Trophoblast cell (in vitro differentiated cells and primary cell): ENCODE data around the gene TNFRSF21.

Experiments
- DNase-seq, 2 donors: peaks; one replicate each; pipeline ENCODE4 v3.0.0-alpha.2; 2016
- H2AFZ ChIP-seq: 2 replicates; pipeline ENCODE4 v1.6.1; 2013; ENCODE audit warnings: low read length, moderate library complexity, mild to moderate bottlenecking; ENCODE audit not compliant: insufficient read depth, poor library complexity
- H2AK5ac ChIP-seq: 2 replicates; pipeline ENCODE4 v1.6.1; 2013; ENCODE audit warnings: mild to moderate bottlenecking, low read length
- H2BK120ac ChIP-seq: 2 replicates; pipeline ENCODE4 v1.6.1; 2013; ENCODE audit warnings: low read length, mild to moderate bottlenecking, moderate library complexity; ENCODE audit not compliant: insufficient read depth, poor library complexity
- H2BK12ac ChIP-seq: 2 replicates; pipeline ENCODE4 v1.6.1; 2013; ENCODE audit warnings: mild to moderate bottlenecking, low read length, moderate library complexity
- H2BK5ac ChIP-seq: 2 replicates; pipeline ENCODE4 v1.6.1; 2013; ENCODE audit warnings: low read length, low read depth, moderate library complexity, mild to moderate bottlenecking; ENCODE audit not compliant: poor library complexity
- H3K14ac ChIP-seq: 2 replicates; pipeline ENCODE4 v1.6.1; 2013; ENCODE audit warnings: mild to moderate bottlenecking, low read length
- H3K18ac ChIP-seq: 2 replicates; pipeline ENCODE4 v1.6.1; 2013; ENCODE audit warnings: mild to moderate bottlenecking, low read length
- H3K23ac ChIP-seq: 2 replicates; pipeline ENCODE4 v1.6.1; 2013; ENCODE audit warnings: low read length
- H3K27ac ChIP-seq: 2 replicates; pipeline ENCODE4 v1.5.1; 2013; ENCODE audit warnings: low read depth, mild to moderate bottlenecking, inconsistent platforms, low read length, moderate library complexity
- H3K27me3 ChIP-seq: 2 replicates; pipeline ENCODE4 v1.6.1; 2013; ENCODE audit warnings: inconsistent platforms, mild to moderate bottlenecking, low read length, moderate library complexity; ENCODE audit not compliant: insufficient read depth
- H3K36me3 ChIP-seq, 2 experiments: 1 replicate in 1 of 2; 2 replicates in 1 of 2; pipeline ENCODE4 v1.6.1; 2013; ENCODE audit warnings: low read length in 2 of 2, mild to moderate bottlenecking in 2 of 2, moderate library complexity in 1 of 2; ENCODE audit not compliant: insufficient read depth in 2 of 2, control insufficient read depth in 1 of 2
- H3K4ac ChIP-seq: 2 replicates; pipeline ENCODE4 v1.6.1; 2013; ENCODE audit warnings: low read depth, mild to moderate bottlenecking, low read length, moderate library complexity
- H3K4me1 ChIP-seq, 2 experiments: 1 replicate in 1 of 2; 2 replicates in 1 of 2; pipeline ENCODE4 v1.6.1; 2013; ENCODE audit warnings: low read length in 2 of 2, mild to moderate bottlenecking in 2 of 2, moderate library complexity in 1 of 2; ENCODE audit not compliant: insufficient read depth in 2 of 2, control insufficient read depth in 1 of 2
- H3K4me2 ChIP-seq: 2 replicates; pipeline ENCODE4 v1.6.1; 2013; ENCODE audit warnings: inconsistent platforms, mild to moderate bottlenecking, low read length, moderate library complexity
- H3K4me3 ChIP-seq: 2 replicates; pipeline ENCODE4 v1.5.1; 2013; ENCODE audit warnings: mild to moderate bottlenecking, low read depth, low read length, inconsistent platforms
- H3K79me1 ChIP-seq: one replicate; pipeline ENCODE4 v1.6.1; 2013; ENCODE audit warnings: low read length
- H3K79me2 ChIP-seq: 2 replicates; pipeline ENCODE4 v1.6.1; 2013; ENCODE audit warnings: low read length, mild to moderate bottlenecking; ENCODE audit not compliant: control insufficient read depth, insufficient read depth, poor library complexity
- H3K9ac ChIP-seq: 2 replicates; pipeline ENCODE4 v1.6.1; 2013; ENCODE audit warnings: mild to moderate bottlenecking, low read length
- H3K9me3 ChIP-seq: 2 replicates; pipeline ENCODE4 v1.6.1; 2013; ENCODE audit warnings: low read depth, mild to moderate bottlenecking, control low read depth, inconsistent platforms, low read length; ENCODE audit not compliant: insufficient read depth
- H4K12ac ChIP-seq: 2 replicates; pipeline ENCODE4 v1.6.1; 2013; ENCODE audit warnings: low read depth, mild to moderate bottlenecking, low read length, moderate library complexity
- H4K8ac ChIP-seq: 2 replicates; pipeline ENCODE4 v1.6.1; 2013; ENCODE audit warnings: low read depth, mild to moderate bottlenecking, low read length, moderate library complexity
- H4K91ac ChIP-seq: one replicate; pipeline ENCODE4 v1.6.1; 2013; ENCODE audit warnings: low read depth, mild to moderate bottlenecking, low read length, moderate library complexity
- WGBS: extraction: QIAGEN DNeasy Blood & Tissue Kit; methylation state at CpG from one replicate; pipeline ENCODE4 v1.1.7; 2013; ENCODE audit warnings: missing lambda C conversion rate; ENCODE audit not compliant: insufficient read length, insufficient coverage; ENCODE audit errors: extremely low coverage; 5-methylcytosine and 5-hydroxymethylcytosine counted together

Gene TNFRSF21

GRCh38 chr6:47286301-47286700 is 23.4 kb downstream of the TNFRSF21 start:
- H2BK120ac ChIP-seq = no peak overlapping the region
- H3K4me3 ChIP-seq = no peak overlapping the region
- no peak overlapping the region for H2BK5ac ChIP-seq
- no peaks in the 10 kb centered on the region for H3K4me1 ChIP-seq
- H3K79me2 ChIP-seq = peaks cover 7% of the 10 kb centered on the region
- no peak overlapping the region for H3K27ac ChIP-seq
- peak overlapping the region; percentile 25 for H3K4ac ChIP-seq
- no peak overlapping the region for H3K4me2 ChIP-seq
- H3K14ac ChIP-seq = no peak overlapping the region
- H3K36me3 ChIP-seq = peaks cover 21 to 37% of the 10 kb centered on the region in 2 experiments
- H4K12ac ChIP-seq = no peak overlapping the region
- no peak overlapping the region for H3K9ac ChIP-seq
- no peak overlapping the region for H4K91ac ChIP-seq
- H3K9me3 ChIP-seq = no peaks in the 10 kb centered on the region
- H3K18ac ChIP-seq = no peak overlapping the region
- no peak overlapping the region for H4K8ac ChIP-seq
- DNase-seq = no peak
- no CpG with 5 or more reads among the region's 7 CpGs for WGBS
- H2BK12ac ChIP-seq = no peak overlapping the region
- H2AK5ac ChIP-seq = no peak overlapping the region
- H3K27me3 ChIP-seq = no peaks in the 10 kb centered on the region
- no peaks in the 10 kb centered on the region for H3K79me1 ChIP-seq
- no peak overlapping the region for H2AFZ ChIP-seq
- no peak overlapping the region for H3K23ac ChIP-seq

DNA sequence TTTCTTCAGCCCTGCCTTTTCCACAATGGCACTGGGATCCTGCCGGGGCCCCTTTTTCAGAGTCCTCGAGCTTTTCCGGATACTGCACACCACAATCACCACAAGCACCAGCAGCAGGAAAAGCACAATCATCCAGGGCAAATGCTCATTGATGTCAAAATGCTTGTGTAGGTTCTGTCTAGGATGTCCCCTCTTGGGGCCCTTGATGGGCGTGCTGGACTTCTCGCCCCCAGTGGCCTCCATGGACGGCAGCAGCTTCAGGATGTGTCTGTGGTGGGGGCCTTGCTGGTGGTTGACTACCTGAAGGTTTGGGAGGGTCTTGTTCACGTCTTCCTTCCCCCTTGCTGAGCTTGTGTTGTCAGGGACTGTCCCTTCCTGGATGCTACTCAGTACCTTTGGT is 25.7 kb downstream of the TNFRSF21 start:
- no peak overlapping the region for H4K8ac ChIP-seq
- no peaks in the 10 kb centered on the region for H3K79me2 ChIP-seq
- H2BK12ac ChIP-seq = no peak overlapping the region
- H4K12ac ChIP-seq = no peak overlapping the region
- no peak overlapping the region for H2BK120ac ChIP-seq
- no peak overlapping the region for H3K23ac ChIP-seq
- no peaks in the 10 kb centered on the region for H3K9me3 ChIP-seq
- no peak overlapping the region for H3K4me2 ChIP-seq
- no peak overlapping the region for H3K18ac ChIP-seq
- DNase-seq = no peak
- H2AFZ ChIP-seq = no peak overlapping the region
- H3K36me3 ChIP-seq = peaks cover 20 to 34% of the 10 kb centered on the region in 2 experiments
- no CpG with 5 or more reads among the region's 7 CpGs for WGBS
- H3K4me3 ChIP-seq = no peak overlapping the region
- peak overlapping the region; percentile 5 for H3K4ac ChIP-seq
- no peaks in the 10 kb centered on the region for H3K79me1 ChIP-seq
- no peaks in the 10 kb centered on the region for H3K4me1 ChIP-seq
- no peak overlapping the region for H3K14ac ChIP-seq
- H4K91ac ChIP-seq = no peak overlapping the region
- H3K27me3 ChIP-seq = no peaks in the 10 kb centered on the region
- H3K9ac ChIP-seq = no peak overlapping the region
- no peak overlapping the region for H2BK5ac ChIP-seq
- H3K27ac ChIP-seq = no peak overlapping the region
- no peak overlapping the region for H2AK5ac ChIP-seq

DNA sequence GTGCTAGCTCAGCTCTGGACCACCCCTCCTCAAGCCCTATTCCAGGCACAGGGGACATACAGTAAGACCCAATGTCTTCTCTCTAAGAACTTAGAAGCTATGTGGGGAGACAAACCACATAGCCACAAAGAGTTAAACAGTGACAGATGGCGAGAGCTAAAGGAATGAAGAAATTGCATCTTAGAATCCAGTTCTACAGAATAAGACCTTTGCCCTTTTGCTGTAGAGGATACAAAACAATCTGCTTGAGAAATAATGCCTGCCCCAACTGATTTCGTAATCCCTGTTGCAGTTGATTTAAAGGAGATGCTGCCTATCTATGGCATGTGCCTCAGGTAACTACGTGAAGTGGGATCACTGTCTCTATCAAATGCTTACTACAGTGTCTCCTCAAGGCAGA is 31.2 kb downstream of the TNFRSF21 start:
- Histone ChIP-seq H2BK5ac (no peak overlapping the region), H4K91ac (no peak overlapping the region), H3K4ac (peak overlapping the region; percentile 87), H3K79me1 (peaks cover 2% of the 10 kb centered on the region), H2AFZ (no peak overlapping the region), H3K23ac (no peak overlapping the region), H4K8ac (no peak overlapping the region), H3K14ac (no peak overlapping the region), H2BK120ac (no peak overlapping the region), H3K18ac (no peak overlapping the region), H3K36me3 (peaks cover 18 to 34% of the 10 kb centered on the region in 2 experiments), H3K4me3 (no peak overlapping the region), H3K27ac (no peak overlapping the region), H3K79me2 (peaks cover 7% of the 10 kb centered on the region), H3K4me2 (no peak overlapping the region), H3K9ac (no peak overlapping the region), H4K12ac (no peak overlapping the region), H3K4me1 (peaks cover 0 to 2% of the 10 kb centered on the region in 2 experiments), H2AK5ac (no peak overlapping the region), H3K9me3 (no peaks in the 10 kb centered on the region), H3K27me3 (no peaks in the 10 kb centered on the region), H2BK12ac (no peak overlapping the region)
- DNase-seq = peak; percentile 63 to 90
- no CpG with 5 or more reads among the region's 3 CpGs for WGBS

GRCh38 chr6:47277702-47278101 is 32.0 kb downstream of the TNFRSF21 start:
- H4K8ac ChIP-seq = no peak overlapping the region
- no peak overlapping the region for H2BK120ac ChIP-seq
- H4K12ac ChIP-seq = no peak overlapping the region
- no peaks in the 10 kb centered on the region for H3K27me3 ChIP-seq
- H3K9ac ChIP-seq = no peak overlapping the region
- H3K18ac ChIP-seq = peak overlapping the region; percentile 33
- no peak overlapping the region for H2BK5ac ChIP-seq
- H3K23ac ChIP-seq = no peak overlapping the region
- no peak overlapping the region for H3K14ac ChIP-seq
- H3K4ac ChIP-seq = peak overlapping the region; percentile 24
- H3K36me3 ChIP-seq = peaks cover 18 to 29% of the 10 kb centered on the region in 2 experiments
- H3K4me3 ChIP-seq = no peak overlapping the region
- WGBS = no CpG with 5 or more reads among the region's 4 CpGs
- H2BK12ac ChIP-seq = no peak overlapping the region
- H2AK5ac ChIP-seq = no peak overlapping the region
- DNase-seq = no peak
- no peak overlapping the region for H3K4me2 ChIP-seq
- H3K79me1 ChIP-seq = peaks cover 2% of the 10 kb centered on the region
- H4K91ac ChIP-seq = no peak overlapping the region
- H3K79me2 ChIP-seq = peaks cover 7% of the 10 kb centered on the region
- H3K27ac ChIP-seq = no peak overlapping the region
- no peak overlapping the region for H2AFZ ChIP-seq
- peaks cover 0 to 2% of the 10 kb centered on the region in 2 experiments for H3K4me1 ChIP-seq
- H3K9me3 ChIP-seq = no peaks in the 10 kb centered on the region
